Activated T-cell treated with anti-CD3 and anti-CD28 coated beads, Interleukin-2, amount 50 U/mL, for 72 hours (primary cell): ENCODE results near the gene CAMKMT. TPM values are rescaled to one million over a fixed set of nuclear protein-coding genes. Genes with fewer than 3 reads are reported as not detected.
"Not testable (repeated sequence)": the region's sequence is repeated elsewhere in the genome, so short reads cannot be mapped to it uniquely, and the experiment has no call there.

ENCODE experiments used
- ATAC-seq, 2 donors: fragments of 150-1000 bp; cut with Tn5 transposase; replicated peaks in 1 of 2; 2 replicates each; pipeline ENCODE4 v1.10.0; 2021; ENCODE audit warnings: moderate library complexity in 2 of 2, mild to moderate bottlenecking in 1 of 2
- DNase-seq, 2 donors: peaks; one replicate each; pipeline ENCODE4 v3.0.0; 2021 to 2022; ENCODE audit warnings: mixed read lengths in 1 of 2
- H3K27ac Mint-ChIP-seq: one replicate; pipeline ENCODE4 v1.8.0; 2022; ENCODE audit warnings: mild to moderate bottlenecking, moderate library complexity, mixed read lengths
- H3K27me3 Mint-ChIP-seq: one replicate; pipeline ENCODE4 v1.8.0; 2022; ENCODE audit warnings: low read depth, mixed read lengths
- H3K36me3 Mint-ChIP-seq, 2 donors: one replicate each; pipeline ENCODE4 v1.8.0; 2022; ENCODE audit warnings: mixed read lengths in 2 of 2, mild to moderate bottlenecking in 1 of 2; ENCODE audit not compliant: insufficient read depth in 2 of 2
- H3K4me1 Mint-ChIP-seq: one replicate; pipeline ENCODE4 v1.8.0; 2022; ENCODE audit warnings: low read depth, mixed read lengths
- H3K4me3 Mint-ChIP-seq, 2 donors: one replicate each; pipeline ENCODE4 v1.8.0; 2022; ENCODE audit warnings: mild to moderate bottlenecking in 2 of 2, mixed read lengths in 2 of 2, moderate library complexity in 2 of 2
- H3K9me3 Mint-ChIP-seq, 2 donors: one replicate each; pipeline ENCODE4 v1.8.0; 2022; ENCODE audit warnings: mixed read lengths in 2 of 2
- total RNA-seq, 2 donors: library from RNA; stranded (reverse); gene quantifications; one replicate each; pipeline ENCODE4 v1.2.3, GENCODE V29; 2022

CAMKMT gene
- total RNA-seq, 2 donors from 2014 or later, result 26.1 to 26.5 TPM

DNA sequence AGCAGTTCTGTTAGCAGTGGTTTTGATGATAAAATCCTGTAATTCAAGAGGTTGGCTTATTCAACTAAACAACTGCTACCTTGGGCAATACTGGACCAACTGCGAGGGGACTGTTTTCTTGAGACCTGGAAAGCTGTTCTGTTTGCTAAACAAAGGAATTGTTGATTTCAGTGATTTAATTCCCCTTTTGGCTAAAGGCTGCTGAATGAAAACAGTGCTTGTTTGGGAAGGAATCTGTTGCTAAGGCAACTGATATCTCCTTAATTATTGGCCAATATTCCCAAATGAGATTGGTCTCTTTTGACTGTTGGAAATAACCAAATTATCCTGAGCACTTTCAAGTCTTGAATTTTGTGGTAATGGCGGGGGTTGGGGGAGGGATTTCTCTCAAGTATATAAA, 136.8 kb downstream of the CAMKMT start:
- Mint-ChIP-seq H3K9me3 (no peaks in the 10 kb centered on the region), H3K27ac (no peak overlapping the region), H3K4me1 (no peaks in the 10 kb centered on the region), H3K4me3 (no peak overlapping the region), H3K36me3 (no peaks in the 10 kb centered on the region), H3K27me3 (no peaks in the 10 kb centered on the region)
- DNase-seq, result no peak
- ATAC-seq, result no peak

DNA sequence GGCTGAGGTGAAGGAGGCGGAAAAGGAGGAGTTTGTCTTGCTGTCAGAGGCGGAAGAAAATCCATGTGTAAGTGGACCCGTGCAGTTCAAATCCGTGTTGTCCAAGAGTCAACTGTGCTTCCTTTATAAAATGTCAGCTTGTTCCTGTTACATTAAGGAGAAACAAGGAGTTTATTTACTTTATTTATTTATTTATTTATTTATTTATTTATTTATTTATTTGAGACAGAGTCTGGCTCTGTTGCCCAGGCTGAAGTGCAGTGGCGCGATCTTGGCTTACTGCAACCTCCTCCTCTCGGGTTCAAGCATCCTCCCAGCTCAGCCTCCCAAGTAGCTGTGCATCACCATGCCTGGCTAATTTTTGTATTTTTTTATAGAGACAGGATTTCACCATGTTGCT, 143.9 kb downstream of the CAMKMT start:
- not testable (repeated sequence) for H3K9me3 Mint-ChIP-seq, ATAC-seq, DNase-seq, H3K36me3 Mint-ChIP-seq, H3K27ac Mint-ChIP-seq, H3K4me3 Mint-ChIP-seq, H3K27me3 Mint-ChIP-seq, H3K4me1 Mint-ChIP-seq

DNA sequence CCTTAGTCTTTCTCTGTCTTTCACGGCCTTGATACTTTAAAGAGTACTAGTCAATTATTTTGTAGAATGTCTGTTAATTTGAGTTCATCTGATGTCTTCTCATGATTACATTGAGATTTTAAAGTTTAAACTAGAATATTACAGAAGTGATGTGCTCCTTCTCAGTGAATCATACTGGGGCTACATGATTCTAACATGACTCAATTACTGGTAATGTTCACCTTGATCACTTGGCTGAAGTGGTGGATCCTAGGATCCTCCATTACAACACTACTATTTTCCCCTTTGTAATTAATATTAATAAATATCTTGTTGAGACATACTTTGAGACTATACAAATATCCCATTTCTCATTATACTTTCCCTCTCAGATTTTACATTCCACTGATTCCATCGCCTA, 148.5 kb downstream of the CAMKMT start:
- ATAC-seq (no peak), DNase-seq (no peak)
- H3K4me3 Mint-ChIP-seq, result no peak overlapping the region
- H3K36me3 Mint-ChIP-seq, result peaks cover 0 to 3% of the 10 kb centered on the region in 2 donors
- peaks cover 0 to 2% of the 10 kb centered on the region in 2 donors for H3K9me3 Mint-ChIP-seq
- no peaks in the 10 kb centered on the region for H3K4me1 Mint-ChIP-seq
- H3K27ac Mint-ChIP-seq, result no peak overlapping the region
- no peaks in the 10 kb centered on the region for H3K27me3 Mint-ChIP-seq

GRCh38 chr2:44515416-44515815, 153.7 kb downstream of the CAMKMT start:
- H3K4me1 Mint-ChIP-seq, result no peaks in the 10 kb centered on the region
- peaks cover 0 to 3% of the 10 kb centered on the region in 2 donors for H3K9me3 Mint-ChIP-seq
- no peaks in the 10 kb centered on the region for H3K27me3 Mint-ChIP-seq
- H3K4me3 Mint-ChIP-seq, result no peak overlapping the region
- no peak for ATAC-seq
- no peak for DNase-seq
- peak overlapping the region; percentile 6 for H3K27ac Mint-ChIP-seq
- peaks cover 3 to 6% of the 10 kb centered on the region in 2 donors for H3K36me3 Mint-ChIP-seq

DNA sequence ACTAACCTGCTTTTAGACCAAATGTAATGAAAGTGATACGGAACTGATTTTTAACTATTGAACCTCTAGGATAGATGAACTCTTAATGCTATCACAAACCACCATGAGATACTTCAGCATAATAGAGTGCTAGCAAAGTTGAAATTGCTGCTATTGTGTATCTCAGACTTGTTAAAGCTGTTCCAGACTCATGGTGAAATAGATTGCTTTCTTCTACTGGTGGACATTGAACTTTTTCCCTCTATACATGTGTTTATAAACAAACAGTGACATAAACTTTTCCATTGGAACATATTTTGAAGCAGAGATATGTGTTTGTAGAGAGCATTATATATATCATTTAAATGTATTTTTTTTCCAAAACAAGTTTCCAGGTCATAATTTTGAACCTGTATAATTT, 157.3 kb downstream of the CAMKMT start:
- ATAC-seq (no peak), DNase-seq (no peak)
- Mint-ChIP-seq H3K27me3 (no peaks in the 10 kb centered on the region), H3K36me3 (peaks cover 10 to 13% of the 10 kb centered on the region in 2 donors), H3K4me3 (no peak overlapping the region), H3K27ac (no peak overlapping the region), H3K9me3 (peaks cover 7 to 11% of the 10 kb centered on the region in 2 donors), H3K4me1 (no peaks in the 10 kb centered on the region)

GRCh38 chr2:44522846-44523245, 161.1 kb downstream of the CAMKMT start:
- no peaks in the 10 kb centered on the region for H3K27me3 Mint-ChIP-seq
- H3K9me3 Mint-ChIP-seq, result peaks cover 7 to 13% of the 10 kb centered on the region in 2 donors
- H3K36me3 Mint-ChIP-seq, result peaks cover 12 to 13% of the 10 kb centered on the region in 2 donors
- ATAC-seq (no peak), DNase-seq (no peak)
- H3K4me3 Mint-ChIP-seq, result no peak overlapping the region
- H3K27ac Mint-ChIP-seq, result no peak overlapping the region
- no peaks in the 10 kb centered on the region for H3K4me1 Mint-ChIP-seq

DNA sequence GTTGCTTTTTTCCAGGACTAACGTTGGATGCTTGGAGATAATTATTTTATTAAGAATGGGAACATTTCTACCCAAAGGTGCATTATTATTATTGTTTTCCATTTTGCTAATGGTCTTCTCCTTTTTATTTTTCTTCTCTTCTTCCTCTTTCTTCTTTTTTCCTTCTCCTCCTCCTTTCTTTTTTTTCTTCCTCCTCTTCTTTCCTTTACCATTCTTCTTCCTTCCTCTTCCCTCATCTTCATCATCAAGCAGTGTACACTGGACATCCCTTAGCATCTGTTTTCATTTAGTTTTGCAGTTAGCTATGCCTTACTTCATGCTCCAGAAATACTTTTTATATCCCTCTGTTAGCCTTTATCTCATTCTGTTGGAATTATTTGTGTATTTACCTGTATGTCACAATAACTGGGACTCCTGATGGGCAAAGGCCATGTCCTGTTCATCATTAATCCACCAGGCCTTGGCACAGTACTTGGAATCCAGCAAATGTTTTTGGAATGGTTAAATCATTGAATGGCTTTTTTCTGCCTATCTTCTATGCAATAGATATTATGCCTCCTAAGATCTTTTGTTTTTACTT, 162.7 kb downstream of the CAMKMT start:
- H3K36me3 Mint-ChIP-seq, result peaks cover 10 to 13% of the 10 kb centered on the region in 2 donors
- no peak overlapping the region for H3K4me3 Mint-ChIP-seq
- H3K27ac Mint-ChIP-seq, result no peak overlapping the region
- peaks cover 7 to 13% of the 10 kb centered on the region in 2 donors for H3K9me3 Mint-ChIP-seq
- DNase-seq (no peak), ATAC-seq (no peak)
- H3K4me1 Mint-ChIP-seq, result no peaks in the 10 kb centered on the region
- H3K27me3 Mint-ChIP-seq, result no peaks in the 10 kb centered on the region

DNA sequence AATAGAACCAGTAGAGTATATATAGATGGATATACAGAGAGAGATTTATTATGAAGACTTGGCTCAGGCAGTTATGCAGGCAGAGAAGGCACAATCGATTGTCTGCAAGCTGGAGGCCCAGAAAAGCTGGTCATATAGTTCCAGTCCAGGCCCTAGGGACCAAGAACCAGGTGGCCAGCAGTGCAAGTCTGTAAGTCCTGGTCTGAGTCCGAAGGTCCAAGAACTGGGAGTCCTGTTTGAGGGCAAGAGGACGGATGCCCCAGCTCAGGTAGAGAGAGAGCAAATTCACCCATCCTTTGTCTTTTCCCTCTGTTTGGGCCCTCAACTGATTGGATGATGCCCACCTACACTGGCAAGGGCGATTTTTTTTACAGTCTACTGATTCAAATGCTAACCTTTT, 164.6 kb downstream of the CAMKMT start:
- H3K36me3 Mint-ChIP-seq, result peaks cover 6 to 7% of the 10 kb centered on the region in 2 donors
- no peak for ATAC-seq
- DNase-seq, result no peak
- no peak overlapping the region for H3K4me3 Mint-ChIP-seq
- no peaks in the 10 kb centered on the region for H3K27me3 Mint-ChIP-seq
- H3K27ac Mint-ChIP-seq, result no peak overlapping the region
- no peaks in the 10 kb centered on the region for H3K4me1 Mint-ChIP-seq
- peaks cover 4 to 7% of the 10 kb centered on the region in 2 donors for H3K9me3 Mint-ChIP-seq

- DNase-seq, result no peak
- Mint-ChIP-seq H3K27ac (no peak overlapping the region), H3K4me3 (no peak overlapping the region), H3K4me1 (no peaks in the 10 kb centered on the region), H3K36me3 (peaks cover 3 to 7% of the 10 kb centered on the region in 2 donors), H3K9me3 (peaks cover 0 to 2% of the 10 kb centered on the region in 2 donors), H3K27me3 (no peaks in the 10 kb centered on the region)
- no peak for ATAC-seq
These were observed 166.8 kb downstream of the CAMKMT start for GRCh38 chr2:44528595-44528994.

DNA sequence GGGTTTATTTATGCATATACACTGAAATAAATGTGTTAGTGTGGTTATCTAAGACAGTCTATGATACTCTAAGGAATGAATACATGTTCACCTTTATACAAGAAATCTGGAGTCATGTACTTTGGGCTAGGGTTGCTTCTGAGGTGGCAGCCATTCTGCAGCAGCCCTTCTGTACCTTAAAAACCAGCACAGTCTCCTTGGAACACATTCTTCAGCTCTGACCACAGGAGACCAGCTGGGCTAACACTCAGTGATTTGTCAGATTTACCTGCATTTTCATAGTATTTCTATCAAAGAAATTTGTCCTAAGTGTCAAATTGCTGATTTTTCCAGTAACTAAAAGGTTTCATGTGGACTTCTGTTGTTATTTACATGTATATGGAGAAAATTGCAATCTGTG, 167.7 kb downstream of the CAMKMT start:
- no peak overlapping the region for H3K27ac Mint-ChIP-seq
- H3K36me3 Mint-ChIP-seq, result peaks cover 3 to 6% of the 10 kb centered on the region in 2 donors
- ATAC-seq (no peak), DNase-seq (no peak)
- H3K27me3 Mint-ChIP-seq, result no peaks in the 10 kb centered on the region
- H3K4me3 Mint-ChIP-seq, result no peak overlapping the region
- peaks cover 0 to under 1% of the 10 kb centered on the region in 2 donors for H3K9me3 Mint-ChIP-seq
- H3K4me1 Mint-ChIP-seq, result no peaks in the 10 kb centered on the region

DNA sequence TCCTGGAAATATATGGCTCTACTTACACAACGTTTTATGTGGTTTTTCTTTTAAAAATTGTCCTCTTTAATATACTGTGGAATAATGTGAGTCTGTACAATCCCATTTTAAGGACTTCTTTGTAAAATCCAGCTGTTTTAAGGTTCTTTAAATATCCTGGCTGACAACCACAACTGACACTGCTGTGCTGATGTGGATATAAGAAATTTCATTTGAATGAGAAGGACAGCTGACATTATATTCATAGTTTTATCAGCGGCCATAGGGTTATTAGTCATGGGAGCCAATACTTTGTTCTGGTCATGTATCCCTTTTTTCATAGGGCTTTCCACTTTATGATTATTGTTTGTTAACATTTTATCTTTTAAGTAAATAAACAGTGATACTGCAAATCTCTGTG, 169.5 kb downstream of the CAMKMT start:
- H3K4me1 Mint-ChIP-seq, result no peaks in the 10 kb centered on the region
- ATAC-seq (no peak), DNase-seq (no peak)
- H3K4me3 Mint-ChIP-seq, result no peak overlapping the region
- H3K27ac Mint-ChIP-seq, result no peak overlapping the region
- H3K36me3 Mint-ChIP-seq, result peaks cover 3 to 5% of the 10 kb centered on the region in 2 donors
- H3K9me3 Mint-ChIP-seq, result no peaks in the 10 kb centered on the region
- H3K27me3 Mint-ChIP-seq, result no peaks in the 10 kb centered on the region

- Mint-ChIP-seq H3K27ac (no peak overlapping the region), H3K36me3 (peaks cover 3 to 5% of the 10 kb centered on the region in 2 donors), H3K27me3 (no peaks in the 10 kb centered on the region), H3K4me3 (no peak overlapping the region), H3K9me3 (no peaks in the 10 kb centered on the region), H3K4me1 (no peaks in the 10 kb centered on the region)
- DNase-seq (no peak), ATAC-seq (no peak)
These were observed 170.3 kb downstream of the CAMKMT start for GRCh38 chr2:44532031-44532430.

- Mint-ChIP-seq H3K9me3 (no peaks in the 10 kb centered on the region), H3K4me1 (no peaks in the 10 kb centered on the region), H3K27me3 (no peaks in the 10 kb centered on the region), H3K36me3 (peaks cover 3 to 5% of the 10 kb centered on the region in 2 donors), H3K27ac (no peak overlapping the region), H3K4me3 (no peak overlapping the region)
- ATAC-seq (no peak), DNase-seq (no peak)
These were observed 171.8 kb downstream of the CAMKMT start for GRCh38 chr2:44533508-44533907.

DNA sequence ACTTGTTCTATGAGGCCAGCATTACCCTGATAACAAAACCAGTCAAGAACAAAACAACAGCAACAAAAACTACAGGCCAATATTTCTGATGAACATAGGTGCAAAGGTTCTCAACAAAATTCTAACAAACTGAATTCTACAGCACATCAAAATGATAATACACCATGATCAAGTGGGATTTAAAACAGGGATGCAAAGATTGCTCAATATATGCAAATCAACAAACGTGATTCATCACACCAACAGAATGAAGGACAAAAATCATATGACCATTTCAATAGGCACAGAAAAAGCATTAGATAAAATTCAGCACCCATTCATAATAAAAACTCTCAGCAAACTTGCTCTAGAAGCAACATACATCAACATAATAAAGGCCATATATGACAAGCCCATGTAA, 173.6 kb downstream of the CAMKMT start:
- ATAC-seq (no peak), DNase-seq (no peak)
- H3K4me3 Mint-ChIP-seq, result no peak overlapping the region
- H3K27me3 Mint-ChIP-seq, result no peaks in the 10 kb centered on the region
- H3K9me3 Mint-ChIP-seq, result no peaks in the 10 kb centered on the region
- H3K27ac Mint-ChIP-seq, result no peak overlapping the region
- no peaks in the 10 kb centered on the region for H3K4me1 Mint-ChIP-seq
- peaks cover 3 to 5% of the 10 kb centered on the region in 2 donors for H3K36me3 Mint-ChIP-seq
